Stimulated activated CD4-positive, alpha-beta T cell treated with anti-CD3 and anti-CD28 coated beads, Interleukin-1b, Interleukin-23, amount 100 ng/mL, for 1 hour (primary cell): ENCODE measurements around the gene WWOX.

Experiments used
- DNase-seq, 2 donors: peaks; one replicate each; pipeline ENCODE4 v3.0.0-alpha.2; 2020; ENCODE audit warnings: low read depth in 2 of 2

The WWOX gene

DNA sequence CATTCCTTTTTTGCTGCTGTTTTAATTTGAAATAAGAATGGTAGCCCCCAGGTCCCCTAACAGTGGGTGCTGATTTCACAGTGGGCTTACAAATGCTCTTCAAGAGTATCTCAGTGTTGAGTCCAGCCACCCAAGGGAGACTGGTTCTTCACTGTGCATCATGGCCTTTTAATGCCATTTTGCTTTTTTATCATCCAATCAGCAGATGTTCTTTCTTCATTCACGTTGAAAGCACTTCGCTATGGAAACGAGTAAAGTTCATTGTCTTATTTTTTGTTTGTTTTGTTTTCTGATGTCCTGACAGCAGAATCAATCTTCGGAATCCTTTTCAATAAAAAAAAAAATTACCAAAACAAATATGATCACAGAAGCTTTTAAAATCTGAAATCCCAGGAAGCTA is 1072.0 kb downstream of the WWOX start:
- no peak for DNase-seq

DNA sequence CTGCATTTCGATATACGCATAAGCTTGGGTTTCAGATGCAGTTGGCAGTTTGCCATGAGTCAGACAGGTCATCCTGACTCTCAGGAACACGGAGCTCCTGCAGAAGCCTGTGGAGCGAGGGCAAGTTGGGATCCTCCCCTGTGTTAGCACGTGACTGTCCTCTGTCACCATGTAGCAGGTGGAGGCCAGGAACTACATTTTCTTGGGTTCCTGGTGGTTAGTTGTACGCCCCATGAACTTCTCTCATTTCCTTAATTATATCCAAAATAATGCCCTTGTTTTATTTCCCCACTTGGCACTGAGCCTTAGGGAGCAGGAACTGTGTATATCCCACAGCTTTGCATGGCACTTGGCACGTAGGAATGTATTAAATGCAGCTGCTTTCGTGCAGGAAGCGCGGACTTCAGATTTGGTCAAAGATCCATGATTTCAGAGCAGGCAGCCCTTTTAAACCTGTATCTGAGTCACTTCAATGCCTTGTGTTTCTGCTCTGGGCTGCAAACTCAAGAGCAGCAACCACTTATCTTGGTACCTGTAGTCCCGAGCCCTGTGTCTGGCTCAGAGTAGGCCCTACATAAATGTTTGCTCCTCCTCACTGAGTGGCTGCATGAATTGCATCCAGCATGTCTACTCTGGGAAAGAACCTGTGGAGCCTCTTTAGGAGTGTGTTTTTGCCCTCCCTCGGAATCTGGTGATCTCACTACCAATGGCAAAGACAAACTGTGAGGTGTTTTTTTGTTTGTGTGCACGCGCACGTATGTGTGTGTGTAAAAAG is 1072.7 kb downstream of the WWOX start:
- DNase-seq: no peak

DNA sequence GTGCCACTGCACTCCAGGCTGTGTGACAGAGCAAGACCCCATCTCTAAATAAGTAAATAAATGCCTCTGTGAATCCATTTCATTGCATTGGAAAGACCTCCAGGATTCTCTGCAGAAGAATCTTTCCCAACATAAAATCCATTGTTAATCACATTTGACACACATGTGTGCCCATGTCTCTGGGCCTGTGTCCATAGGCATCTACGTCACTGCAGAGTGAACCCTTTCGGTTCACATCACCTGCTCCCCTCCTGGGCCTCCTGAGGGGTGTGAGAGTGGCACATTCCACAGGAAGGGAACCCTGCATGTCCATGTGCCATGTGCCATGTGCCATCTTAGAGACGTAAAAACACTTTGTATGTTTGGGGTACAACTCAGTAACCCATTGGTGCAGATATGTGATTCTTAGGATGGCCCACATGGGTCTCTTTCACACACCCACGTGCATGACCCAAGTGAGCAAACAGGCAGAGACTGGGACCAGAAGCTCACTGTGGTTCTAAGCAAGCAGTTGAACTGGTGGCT is 1073.6 kb downstream of the WWOX start:
- DNase-seq: no peak

DNA sequence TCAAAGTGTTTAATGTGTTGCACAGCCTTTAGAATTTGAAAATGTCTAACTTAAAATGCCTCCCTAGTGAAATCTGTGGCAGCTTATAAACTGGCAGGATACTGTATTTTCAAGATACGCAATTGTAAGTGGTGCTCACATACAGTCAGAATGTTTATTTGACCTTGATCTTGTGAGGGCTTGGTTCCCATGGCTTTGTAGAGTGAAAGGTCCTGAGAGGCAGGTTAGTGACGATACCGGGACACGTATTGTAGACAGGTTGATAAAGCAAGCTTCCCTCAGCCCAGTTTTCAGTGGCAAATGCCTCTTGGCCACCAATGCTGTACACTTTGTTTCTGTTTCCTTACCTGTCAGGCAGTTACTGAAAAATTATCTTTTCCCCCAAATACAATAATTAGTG is 1074.5 kb downstream of the WWOX start:
- no peak for DNase-seq

DNA sequence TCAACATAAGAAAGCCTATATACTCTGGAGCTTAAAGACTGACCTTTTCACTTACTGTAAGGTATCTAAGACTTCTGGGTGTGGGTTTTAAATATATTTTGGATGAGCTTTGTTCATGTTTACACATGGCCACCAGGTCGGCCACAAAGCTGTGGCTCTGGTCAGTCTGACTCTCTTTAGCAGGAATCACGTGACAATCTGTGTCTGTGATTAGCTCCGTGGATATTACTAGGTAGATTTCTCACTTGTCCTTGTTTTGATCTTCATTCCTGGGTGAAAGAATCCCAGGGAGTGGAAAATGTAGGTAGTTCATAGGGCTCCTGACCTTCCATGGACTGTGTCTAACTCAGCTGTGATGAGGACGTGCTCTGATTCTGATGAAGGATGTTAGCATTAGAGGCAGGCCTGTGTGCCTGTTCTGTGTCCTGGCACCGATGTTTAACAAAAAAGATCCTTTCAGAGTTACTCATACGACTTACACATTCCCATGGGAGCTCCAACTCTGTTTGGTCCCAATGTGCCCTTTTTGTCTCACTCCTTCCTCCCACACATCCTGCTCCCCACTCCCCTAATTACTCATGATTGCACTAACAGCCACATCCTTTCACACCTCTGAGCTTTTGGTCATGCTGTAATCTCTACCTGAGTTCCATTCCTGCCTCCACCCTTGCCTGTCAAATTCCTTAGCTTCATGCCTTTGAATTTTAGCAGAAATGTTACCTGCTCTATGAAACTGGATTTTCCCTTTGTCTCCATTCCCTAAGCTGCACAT is 1076.0 kb downstream of the WWOX start:
- no peak for DNase-seq

DNA sequence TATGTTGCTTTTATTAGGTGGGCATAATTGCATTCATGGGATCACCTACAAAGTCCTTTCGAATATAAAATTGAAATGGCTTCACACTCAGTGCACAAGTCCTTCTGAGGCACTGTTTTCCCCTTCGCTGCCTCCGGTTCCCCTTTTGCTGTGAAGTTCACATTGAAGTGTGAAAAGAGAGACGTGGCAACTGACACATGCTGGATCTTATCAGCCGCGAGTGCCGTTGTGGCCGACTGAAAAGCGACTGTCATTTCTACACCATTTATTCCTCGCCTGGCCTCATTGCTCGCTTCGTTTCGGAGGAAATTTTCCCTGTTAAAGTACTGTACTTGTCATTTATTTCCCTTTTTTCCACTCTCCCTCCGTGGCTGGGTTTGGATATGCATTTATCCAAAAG is 1077.6 kb downstream of the WWOX start:
- DNase-seq: no peak

DNA sequence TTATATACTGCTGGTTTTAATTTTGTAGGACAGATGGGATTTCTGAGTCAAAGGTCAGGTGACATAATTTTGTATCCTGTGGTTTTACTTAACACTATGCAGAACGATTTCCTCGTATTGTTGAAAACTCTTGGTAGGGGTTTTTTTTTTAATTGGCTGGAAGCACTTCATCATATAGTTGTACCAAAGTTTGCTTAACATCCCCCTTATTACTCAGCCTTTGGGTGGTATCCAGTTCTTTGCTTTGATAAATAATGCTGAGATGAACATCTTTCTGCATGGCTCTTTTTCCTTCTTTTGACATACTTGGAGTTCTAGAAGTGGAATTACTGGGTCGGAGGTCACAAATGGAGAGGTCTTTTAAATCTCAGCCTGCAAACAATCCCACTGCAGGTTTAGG is 1082.0 kb downstream of the WWOX start:
- DNase-seq: no peak

DNA sequence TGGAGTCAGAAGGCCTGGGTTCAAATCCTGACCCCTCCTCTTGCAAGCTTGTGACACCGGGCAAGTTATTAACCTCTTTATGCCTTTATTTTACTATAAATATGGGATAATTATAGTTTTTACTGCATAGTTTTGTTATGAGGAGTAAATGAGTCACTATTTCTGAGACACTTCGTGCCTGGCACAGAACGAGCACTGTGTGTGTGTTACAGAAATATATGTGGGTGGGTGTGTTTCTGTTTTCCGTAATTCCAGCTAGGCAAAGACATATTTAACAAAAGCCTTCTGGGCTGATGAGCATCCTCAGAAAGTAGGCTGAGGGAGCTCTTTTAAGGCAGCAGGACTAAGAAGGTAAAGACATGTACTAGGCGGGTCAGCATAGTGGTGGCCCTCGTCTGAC is 1083.2 kb downstream of the WWOX start:
- no peak for DNase-seq

DNA sequence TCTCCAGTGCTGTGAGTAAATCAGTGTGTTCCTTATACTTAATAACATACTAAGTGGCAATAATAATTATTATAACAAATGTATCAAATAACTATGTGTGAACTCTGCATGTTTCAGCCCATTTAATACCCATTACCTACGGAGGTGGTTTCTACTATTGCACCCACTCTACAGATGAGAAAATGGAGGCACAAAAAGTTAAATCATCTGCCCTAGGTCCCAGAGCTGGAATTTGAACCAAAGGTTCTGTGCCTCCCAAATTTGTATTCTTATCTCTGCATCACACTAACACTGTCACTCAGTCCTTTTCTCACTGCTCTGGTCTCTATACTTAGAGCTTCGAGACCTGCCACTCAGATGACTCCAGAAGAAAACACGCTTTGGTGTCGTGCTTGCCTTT is 1084.1 kb downstream of the WWOX start:
- no peak for DNase-seq

DNA sequence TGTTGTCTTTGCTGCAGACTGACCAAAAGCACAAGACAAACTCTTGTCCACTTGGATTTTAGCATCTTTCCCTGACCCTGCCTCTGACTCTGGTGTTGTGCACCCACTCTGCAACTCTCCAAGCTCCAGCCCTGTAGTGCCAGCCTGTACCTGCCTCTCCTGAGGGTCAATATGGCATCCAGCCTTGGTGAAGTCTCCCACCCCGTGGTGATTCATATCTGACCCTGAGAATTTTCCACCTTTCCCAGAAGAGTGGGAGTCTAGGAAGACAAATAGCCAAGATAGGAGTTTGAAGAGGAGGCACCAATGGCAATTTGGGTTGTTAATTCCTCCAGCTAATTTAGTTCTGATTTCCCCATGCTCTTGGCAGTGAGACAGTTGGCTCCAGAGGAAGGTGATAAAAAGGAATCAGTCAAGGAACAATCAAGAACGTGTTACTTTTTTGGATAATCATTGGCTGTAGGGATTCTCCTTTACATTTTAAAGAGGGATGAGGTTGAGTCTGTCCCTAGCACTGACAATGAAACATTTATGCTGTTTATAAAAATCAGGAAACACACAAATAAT is 1085.1 kb downstream of the WWOX start:
- no peak for DNase-seq

DNA sequence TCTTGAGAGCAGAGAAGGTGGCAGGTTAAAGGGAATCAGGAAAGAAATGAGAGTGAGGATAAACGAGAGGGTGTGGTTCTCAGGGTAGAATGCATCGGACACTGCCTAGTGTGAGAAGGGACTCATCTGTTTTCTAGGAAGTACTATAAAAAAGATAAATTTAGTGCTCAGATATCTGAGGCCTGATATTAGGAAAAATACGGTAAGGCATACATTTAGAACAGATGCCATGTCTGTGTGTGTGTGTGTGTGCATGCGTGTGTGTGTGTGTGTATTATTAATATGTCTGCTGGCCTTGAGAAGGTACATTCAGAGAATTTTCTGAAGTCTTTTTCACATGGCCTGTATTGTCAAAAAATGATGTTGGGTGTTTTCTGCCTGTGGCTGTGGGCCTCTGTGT is 1086.3 kb downstream of the WWOX start:
- DNase-seq: no peak

DNA sequence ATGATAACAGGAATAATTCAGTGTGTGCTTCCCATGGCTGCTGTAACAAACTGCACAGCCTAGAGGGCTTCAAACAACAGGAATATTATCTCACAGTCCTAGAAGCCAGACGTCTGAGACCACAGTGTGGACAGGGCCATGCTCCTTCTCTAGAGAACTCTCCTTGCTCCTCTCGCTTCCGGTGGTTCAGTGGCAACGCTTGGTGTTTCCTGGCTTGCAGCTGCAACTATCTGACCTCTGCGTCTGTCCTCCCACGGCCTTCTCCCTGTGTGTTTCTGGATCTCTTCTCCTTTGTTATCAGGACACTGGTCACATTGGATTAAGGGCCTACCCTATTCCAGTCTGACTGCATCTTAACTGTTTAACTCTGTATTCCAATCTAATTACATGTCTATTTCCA is 1086.7 kb downstream of the WWOX start:
- DNase-seq: no peak

DNA sequence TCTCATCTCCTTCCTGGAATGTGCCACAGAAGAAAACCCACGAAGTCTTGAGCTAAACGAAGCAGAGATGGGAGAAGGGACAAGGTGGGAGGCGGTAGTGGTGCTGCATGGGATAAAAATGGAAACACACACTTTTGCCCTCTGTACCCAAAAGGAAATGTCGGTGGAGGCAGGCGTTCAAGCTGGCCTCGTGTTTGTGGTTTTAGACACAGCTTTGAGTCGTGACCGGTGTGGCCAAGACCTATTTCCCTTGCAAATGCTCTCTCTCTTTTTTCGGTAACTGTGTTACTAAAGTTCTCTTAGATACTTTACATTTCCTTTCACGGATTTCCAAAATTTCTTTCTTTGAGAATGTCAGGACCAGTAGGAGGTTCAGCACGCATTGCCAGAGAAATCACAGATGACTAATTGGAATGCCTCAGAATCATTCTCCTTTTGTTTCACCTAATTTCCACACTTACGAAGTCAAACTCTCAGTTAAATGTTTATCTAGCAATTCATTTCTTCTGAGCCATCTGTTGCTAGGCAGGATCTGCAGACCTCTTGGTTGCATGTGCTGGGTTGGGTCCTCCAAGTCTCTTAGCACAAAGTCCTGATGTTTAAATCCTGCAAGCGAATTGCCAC is 1088.8 kb downstream of the WWOX start:
- DNase-seq: no peak

DNA sequence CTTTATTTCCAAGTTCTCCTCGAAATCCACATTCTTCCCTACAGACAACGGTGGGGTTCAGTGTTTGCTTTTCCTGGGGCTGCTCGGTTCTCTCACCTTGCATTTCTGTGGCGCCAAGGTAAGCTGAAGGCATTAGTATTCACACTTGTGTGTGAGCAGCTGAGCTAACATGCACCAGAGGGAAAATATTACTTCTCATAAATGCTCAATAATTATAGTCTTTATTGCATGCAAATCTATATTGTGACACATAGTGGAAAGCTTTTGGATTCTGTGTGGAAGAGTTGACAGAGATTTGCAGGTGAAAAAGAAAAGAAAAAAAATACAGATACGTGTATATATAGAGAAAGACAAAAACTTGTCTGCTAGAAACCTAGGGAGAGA is 1089.3 kb downstream of the WWOX start:
- DNase-seq: no peak

DNA sequence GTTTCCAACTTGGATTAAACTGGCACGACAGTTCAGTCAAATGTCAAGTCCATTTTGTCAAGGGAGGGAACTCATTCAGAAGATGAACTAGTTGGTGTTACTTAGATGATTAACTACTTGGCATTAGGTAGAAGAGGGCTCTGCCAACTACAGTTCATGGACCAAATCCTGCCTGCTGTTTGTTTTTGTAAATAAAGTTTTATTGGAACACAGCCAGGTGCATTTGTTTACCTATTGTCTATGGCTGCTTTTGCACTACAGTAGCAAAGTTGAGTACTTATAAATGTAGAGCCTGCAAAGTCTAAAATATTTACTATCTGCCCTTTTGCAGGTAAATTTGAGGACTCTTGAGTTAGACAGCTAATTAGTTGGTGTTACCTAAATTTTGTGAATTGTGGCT is 1091.1 kb downstream of the WWOX start:
- no peak for DNase-seq

DNA sequence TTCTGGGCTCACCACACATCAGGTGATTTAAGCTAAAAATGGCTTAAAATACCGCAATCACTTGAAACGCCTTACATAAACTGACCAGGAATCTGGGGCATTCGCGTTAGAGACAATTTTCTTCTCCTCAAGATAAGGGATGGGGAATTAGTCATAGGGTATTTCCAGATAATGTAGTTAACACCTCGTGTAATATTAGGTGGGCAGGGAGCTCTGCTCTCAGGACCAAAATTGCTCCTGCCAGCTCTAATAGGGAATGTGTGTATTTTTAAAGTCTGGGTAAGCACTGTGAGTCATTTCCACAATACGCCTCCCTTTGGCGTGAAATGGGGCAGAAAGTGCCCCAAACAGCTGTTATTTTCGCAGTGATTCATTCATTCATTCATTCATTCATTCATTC is 1092.5 kb downstream of the WWOX start:
- no peak for DNase-seq

DNA sequence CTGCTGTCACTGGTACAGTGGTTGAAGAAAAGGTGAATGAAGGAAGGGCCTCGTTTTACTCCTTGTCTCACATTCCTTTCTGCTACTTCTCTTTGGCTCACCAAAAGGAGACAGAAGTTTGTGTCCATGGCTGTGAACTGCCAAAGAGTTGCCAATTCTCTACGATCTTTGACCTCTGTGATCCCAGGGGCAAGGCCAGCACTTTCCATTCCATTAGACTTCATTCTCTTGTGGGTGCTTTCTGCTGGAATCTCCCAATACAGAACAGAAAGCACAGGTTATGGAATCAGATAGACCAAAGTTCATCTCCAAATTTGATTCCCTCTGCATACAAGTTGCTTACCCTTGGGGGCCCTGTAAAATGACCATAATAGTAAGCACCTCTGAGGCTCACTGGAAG is 1093.5 kb downstream of the WWOX start:
- no peak for DNase-seq

DNA sequence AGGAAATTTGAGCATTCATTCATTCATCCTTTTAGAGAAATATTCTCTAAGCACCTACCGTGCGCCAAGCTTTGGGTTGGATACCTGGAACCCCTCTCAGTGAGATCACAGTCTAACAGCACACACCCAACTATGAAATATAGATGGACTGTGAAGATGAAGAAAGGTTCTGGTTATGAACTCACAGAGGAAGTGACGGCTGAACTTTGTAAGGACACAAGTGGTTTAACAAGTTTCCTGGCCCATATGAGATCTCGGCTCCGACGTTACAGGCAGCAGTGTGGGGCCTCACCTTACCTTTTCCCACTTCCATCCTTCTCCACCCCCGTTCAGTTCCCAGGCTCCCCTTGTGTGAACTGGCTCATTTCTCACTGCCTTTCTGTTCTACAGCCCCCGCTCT is 1094.8 kb downstream of the WWOX start:
- no peak for DNase-seq

DNA sequence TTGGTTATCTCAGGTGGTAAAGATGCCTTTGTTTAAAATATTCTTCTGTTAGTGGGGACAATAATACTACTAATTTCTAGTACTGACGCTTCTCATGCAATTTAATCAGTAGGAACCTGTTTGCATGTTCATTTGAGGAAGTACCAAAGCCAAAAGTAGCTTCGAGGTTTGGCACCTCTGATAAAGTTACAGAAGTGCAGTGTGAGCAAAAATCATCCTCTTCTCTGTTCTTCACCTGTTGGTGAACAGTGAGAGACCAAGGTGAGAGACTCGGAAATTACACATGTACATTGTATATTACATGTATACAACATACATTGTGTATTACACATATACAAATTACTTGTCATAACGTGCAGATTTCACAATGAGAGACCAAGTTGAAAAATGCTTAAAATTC is 1096.5 kb downstream of the WWOX start:
- DNase-seq: no peak

DNA sequence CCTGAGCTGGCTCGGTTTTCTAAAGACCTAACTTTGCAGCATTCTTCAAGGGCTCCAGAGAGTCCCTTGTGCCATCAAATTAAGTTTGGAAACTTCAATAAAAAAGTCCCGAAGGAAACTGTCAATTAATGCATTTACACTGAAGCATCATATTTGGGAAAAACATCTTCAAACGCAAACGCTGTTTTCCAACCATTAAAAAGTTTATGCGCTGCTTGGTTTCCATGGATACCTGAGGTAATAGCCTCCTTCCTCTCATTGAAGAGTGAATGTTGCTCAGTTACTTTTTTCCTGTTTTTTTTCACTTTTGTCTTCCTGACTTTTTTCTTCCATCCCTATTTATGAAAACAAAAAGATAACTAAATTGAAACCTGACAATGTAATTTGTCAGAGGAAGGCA is 1102.0 kb downstream of the WWOX start:
- no peak for DNase-seq

DNA sequence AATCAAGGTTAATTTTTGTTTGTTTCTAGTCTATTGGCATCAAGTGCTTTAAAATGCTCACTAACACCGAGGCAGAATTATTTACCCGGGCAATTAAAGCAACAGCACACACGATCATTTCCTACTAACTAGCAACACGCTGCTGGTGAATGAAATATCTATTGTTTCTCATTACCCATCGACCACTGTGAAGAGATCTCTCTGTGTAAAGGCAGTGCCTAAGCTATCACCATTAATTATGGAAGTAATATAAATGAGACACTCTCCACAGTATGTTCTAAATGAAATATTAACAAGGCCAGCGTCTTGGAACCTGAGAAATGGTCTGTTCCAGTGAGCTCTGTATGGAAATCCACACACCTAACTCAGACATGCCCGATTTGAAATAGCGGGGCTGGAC is 1103.5 kb downstream of the WWOX start:
- DNase-seq: no peak

DNA sequence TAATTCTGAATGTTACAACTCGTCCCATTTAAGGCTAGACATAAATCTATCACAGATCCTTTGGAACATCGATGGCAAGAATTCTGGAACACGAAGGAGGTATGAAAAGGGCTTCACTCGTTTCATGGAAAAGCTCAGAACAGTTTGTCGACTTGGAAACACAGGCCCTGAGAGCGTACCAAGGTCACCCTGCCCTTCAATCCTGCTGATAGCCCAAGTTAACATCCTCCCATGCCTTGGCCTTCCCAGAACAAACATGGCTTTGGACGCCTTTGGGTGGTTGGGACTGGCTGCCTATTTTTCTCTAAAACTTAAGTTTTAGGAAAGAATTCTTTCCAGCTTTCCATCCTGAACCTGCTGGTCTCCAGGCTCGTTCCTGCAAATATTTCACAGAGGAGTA is 1105.0 kb downstream of the WWOX start:
- no peak for DNase-seq

DNA sequence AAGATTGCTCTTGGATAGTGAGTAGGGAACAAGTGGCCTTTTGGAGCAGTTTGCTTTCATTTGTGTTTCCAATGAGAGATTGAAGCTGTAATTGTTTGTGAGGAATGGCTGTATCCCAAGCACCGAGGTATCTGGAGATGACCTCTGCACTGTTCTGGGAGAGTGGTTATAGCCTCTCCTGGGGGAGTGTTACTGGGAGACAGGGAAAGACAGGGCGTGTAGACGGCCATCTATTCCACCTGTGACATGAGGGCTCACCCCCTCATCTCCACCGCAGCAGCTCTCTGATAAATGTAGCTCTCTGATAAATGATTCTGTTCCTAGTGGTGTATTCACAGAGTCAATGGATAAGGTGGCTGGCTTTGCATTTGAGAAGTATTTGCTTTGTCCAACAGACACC is 1107.4 kb downstream of the WWOX start:
- DNase-seq: no peak
